ENCODE data around the gene WDR27. TPM values are rescaled to one million over a fixed set of nuclear protein-coding genes. Genes with fewer than 3 reads are reported as not detected.

WDR27 gene
- total and polyA plus RNA-seq, 11 donors: 2.2 to 12.3 (median 5.7) TPM

DNA sequence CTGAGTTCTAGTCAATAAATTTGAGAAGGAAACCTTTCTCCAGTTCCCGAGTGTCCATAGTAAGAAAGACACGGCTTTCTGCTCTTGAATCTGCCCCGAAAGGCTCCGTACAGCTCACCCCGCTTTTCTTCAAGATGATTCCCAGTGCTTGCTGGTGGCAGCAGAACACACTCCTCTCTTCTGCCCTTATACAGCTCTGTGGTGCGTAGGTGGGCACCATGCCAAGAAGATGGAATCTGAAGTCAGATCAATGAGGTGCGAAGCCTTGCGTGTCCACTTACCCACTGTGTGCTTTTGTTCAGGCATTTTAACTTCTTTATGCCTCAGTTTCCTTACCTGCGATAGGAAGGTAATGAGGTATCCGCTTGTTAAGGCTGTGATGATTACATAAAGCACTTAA lies 142.2 kb downstream of the WDR27 start:
- no peak overlapping the region for H3K27ac ChIP-seq
- TF ChIP-seq, protein P1, sequence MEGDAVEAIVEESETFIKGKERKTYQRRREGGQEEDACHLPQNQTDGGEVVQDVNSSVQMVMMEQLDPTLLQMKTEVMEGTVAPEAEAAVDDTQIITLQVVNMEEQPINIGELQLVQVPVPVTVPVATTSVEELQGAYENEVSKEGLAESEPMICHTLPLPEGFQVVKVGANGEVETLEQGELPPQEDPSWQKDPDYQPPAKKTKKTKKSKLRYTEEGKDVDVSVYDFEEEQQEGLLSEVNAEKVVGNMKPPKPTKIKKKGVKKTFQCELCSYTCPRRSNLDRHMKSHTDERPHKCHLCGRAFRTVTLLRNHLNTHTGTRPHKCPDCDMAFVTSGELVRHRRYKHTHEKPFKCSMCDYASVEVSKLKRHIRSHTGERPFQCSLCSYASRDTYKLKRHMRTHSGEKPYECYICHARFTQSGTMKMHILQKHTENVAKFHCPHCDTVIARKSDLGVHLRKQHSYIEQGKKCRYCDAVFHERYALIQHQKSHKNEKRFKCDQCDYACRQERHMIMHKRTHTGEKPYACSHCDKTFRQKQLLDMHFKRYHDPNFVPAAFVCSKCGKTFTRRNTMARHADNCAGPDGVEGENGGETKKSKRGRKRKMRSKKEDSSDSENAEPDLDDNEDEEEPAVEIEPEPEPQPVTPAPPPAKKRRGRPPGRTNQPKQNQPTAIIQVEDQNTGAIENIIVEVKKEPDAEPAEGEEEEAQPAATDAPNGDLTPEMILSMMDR (IDR thresholded peaks at IDR 0.05): no peak
- TF ChIP-seq POLR2A (IDR thresholded peaks at IDR 0.05): no peak
- 88 to 95% (median 93%) methylated on average over 10 of the region's 10 CpGs for WGBS, 4 donors
- H3K9me3 ChIP-seq: peaks cover 0 to 10% (median 0%) of the 10 kb centered on the region in 12 donors
- DNase-seq (no peak), ATAC-seq (no peak)
- H3K4me1 ChIP-seq: no peaks in the 10 kb centered on the region
- no peaks in the 10 kb centered on the region for H3K27me3 ChIP-seq
- peaks cover 0 to 6% (median 0%) of the 10 kb centered on the region in 9 donors for H3K36me3 ChIP-seq
- no peak overlapping the region for H3K4me3 ChIP-seq
- intact Hi-C loops (cut with DNase I): no loop called here

DNA sequence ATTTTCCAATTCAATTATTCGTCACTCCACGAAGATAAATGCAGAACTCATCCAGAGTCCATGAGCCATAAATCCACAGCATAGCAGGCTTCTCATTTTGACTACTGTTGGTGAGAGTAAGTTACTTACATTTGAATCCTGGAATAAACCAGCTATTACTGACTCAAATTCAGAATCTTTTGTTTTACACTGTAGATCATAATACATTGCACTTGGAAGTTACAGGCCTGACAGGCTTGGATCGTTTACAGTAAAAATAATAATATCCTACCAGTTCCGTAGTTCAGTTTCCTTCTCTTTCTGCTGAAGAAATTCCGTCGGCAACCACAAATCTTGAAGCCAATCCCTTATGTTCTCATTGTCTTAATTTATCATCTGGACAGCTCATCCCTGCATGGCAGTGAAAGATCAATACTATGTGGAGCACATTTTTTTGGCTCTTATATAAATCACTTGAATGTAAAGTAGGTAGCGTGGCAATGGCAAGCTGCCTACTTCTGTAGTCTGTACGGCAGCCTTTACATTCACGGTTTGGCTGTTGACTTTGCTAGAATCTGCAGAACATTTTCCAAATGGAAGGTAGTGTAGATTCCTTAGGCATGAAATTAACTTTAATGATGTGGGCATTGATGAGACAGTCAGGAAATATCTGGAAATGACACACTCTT lies 142.9 kb downstream of the WDR27 start:
- no peaks in the 10 kb centered on the region for H3K27me3 ChIP-seq
- H3K9me3 ChIP-seq: peaks cover 0 to 10% (median 0%) of the 10 kb centered on the region in 12 donors
- ATAC-seq: no peak
- TF ChIP-seq POLR2A (IDR thresholded peaks at IDR 0.05): no peak
- TF ChIP-seq, protein P1 (IDR thresholded peaks at IDR 0.05): no peak
- H3K27ac ChIP-seq: no peak overlapping the region
- WGBS, 4 donors: 91 to 96% (median 92%) methylated on average over 9 of the region's 9 CpGs
- intact Hi-C loops (cut with DNase I): no loop called here
- H3K4me1 ChIP-seq: no peaks in the 10 kb centered on the region
- no peak for DNase-seq
- H3K36me3 ChIP-seq: peaks cover 0 to 6% (median 0%) of the 10 kb centered on the region in 9 donors
- no peak overlapping the region for H3K4me3 ChIP-seq

DNA sequence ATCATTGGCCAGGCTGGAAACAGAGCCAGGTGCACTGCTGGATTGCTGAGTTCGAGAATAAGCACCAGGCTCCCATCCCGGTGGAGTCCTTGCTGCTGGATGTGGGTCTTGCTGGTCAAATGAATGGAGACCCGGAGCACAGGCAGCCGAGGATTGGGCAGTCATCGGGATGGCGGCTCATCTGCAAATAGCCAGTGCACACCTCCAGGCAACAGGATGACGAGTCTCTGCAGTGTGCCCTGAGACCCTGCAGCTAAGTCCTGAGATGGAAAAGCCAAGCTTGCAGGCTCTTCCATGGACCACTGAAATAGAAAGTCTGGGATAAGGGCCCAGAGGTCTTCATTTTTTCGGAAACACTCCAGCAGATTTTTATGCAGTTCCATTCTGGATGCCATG lies 143.5 kb downstream of the WDR27 start:
- WGBS, 4 donors: 93 to 97% (median 97%) methylated on average over 8 of the region's 8 CpGs
- Histone ChIP-seq H3K27ac (no peak overlapping the region), H3K9me3 (peaks cover 0 to 10% (median 0%) of the 10 kb centered on the region in 12 donors), H3K27me3 (no peaks in the 10 kb centered on the region), H3K4me1 (no peaks in the 10 kb centered on the region), H3K36me3 (peaks cover 0 to 6% (median 0%) of the 10 kb centered on the region in 9 donors), H3K4me3 (no peak overlapping the region)
- TF ChIP-seq POLR2A (IDR thresholded peaks at IDR 0.05): no peak
- TF ChIP-seq, protein P1 (IDR thresholded peaks at IDR 0.05): no peak
- ATAC-seq (no peak), DNase-seq (no peak)
- intact Hi-C loops (cut with DNase I): no loop called here

DNA sequence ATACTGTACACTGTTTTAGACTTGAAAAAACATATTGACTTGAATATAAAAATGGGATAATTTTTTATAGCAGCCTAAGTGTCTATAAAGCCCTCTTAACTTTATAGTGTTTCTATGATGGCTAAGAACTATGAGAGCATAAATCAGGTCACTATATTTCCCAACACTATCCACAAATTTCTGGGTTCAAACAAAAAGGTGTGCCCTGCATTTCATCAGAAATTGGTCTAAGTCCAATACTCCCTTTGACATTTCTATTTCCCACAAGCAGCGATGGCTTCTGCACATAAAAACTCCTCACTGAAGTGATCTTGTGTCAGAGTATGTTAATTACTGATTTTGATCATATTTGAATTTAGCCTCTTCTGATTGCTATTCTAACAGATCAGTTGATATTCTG lies 143.9 kb downstream of the WDR27 start:
- intact Hi-C loops (cut with DNase I): no loop called here
- TF ChIP-seq, protein P1 (IDR thresholded peaks at IDR 0.05): no peak
- TF ChIP-seq POLR2A (IDR thresholded peaks at IDR 0.05): no peak
- H3K27ac ChIP-seq: no peak overlapping the region
- ATAC-seq: no peak
- H3K4me1 ChIP-seq: no peaks in the 10 kb centered on the region
- H3K27me3 ChIP-seq: no peaks in the 10 kb centered on the region
- H3K4me3 ChIP-seq: no peak overlapping the region
- peaks cover 0 to 6% (median 0%) of the 10 kb centered on the region in 9 donors for H3K36me3 ChIP-seq
- 86 to 96% (median 90%) methylated on average over 1 of the region's 1 CpG for WGBS, 4 donors
- H3K9me3 ChIP-seq: peaks cover 0 to 10% (median 0%) of the 10 kb centered on the region in 12 donors
- DNase-seq: no peak

Measured in heart left ventricle (tissue), 16 donors.